Colonic mucosa (tissue), 4 donors: ENCODE measurements around the gene CIB4. TPM values are rescaled to one million over a fixed set of nuclear protein-coding genes. Genes with fewer than 3 reads are reported as not detected.
"Not testable (repeated sequence)": the region's sequence is repeated elsewhere in the genome, so short reads cannot be mapped to it uniquely, and the experiment has no call there.

Experiments
- DNase-seq: peaks from one replicate; pipeline ENCODE4 v3.0.0-alpha.2; 2020
- H3K27ac ChIP-seq: fragments of 200-600 bp; one replicate; pipeline ENCODE4 v1.8.0; 2021
- H3K27me3 ChIP-seq: fragments of 200-600 bp; one replicate; pipeline ENCODE4 v1.8.0; 2021
- H3K36me3 ChIP-seq: fragments of 200-600 bp; one replicate; pipeline ENCODE4 v1.8.0; 2021
- H3K4me1 ChIP-seq: fragments of 200-600 bp; one replicate; pipeline ENCODE4 v1.8.0; 2021; ENCODE audit warnings: mild to moderate bottlenecking
- H3K4me3 ChIP-seq: fragments of 200-600 bp; one replicate; pipeline ENCODE4 v1.8.0; 2021
- H3K9ac ChIP-seq, 2 donors: one replicate each; pipeline ENCODE4 v1.7.0; 2013; ENCODE audit warnings: control low read depth in 2 of 2, low read depth in 2 of 2, low read length in 2 of 2
- H3K9me3 ChIP-seq: fragments of 200-600 bp; one replicate; pipeline ENCODE4 v1.8.0; 2021
- intact Hi-C: fragments of 100-400 bp; cut with DNase I; formaldehyde crosslinking; loops from one replicate; pipeline ENCODE4 v1.14.1; 2022
- total RNA-seq, 2 donors: library from RNA; stranded (reverse); fragmentation: NEBNext Ultra II Directional in 1 of 2; extraction: Animal tissue kit (Norgen Biotek cat#: 25700) in 1 of 2; gene quantifications; one replicate each; pipeline ENCODE4 v1.2.1, GENCODE V29; 2021
- TF ChIP-seq, protein P1 (sequence below): fragments of 200-600 bp; IDR thresholded peaks from one replicate; pipeline ENCODE4 v1.8.0; 2022; ENCODE audit warnings: antibody characterized with exemption, mild to moderate bottlenecking
- donor health status: healthy.
- donor health status: DM: no; HTN: no; CAD: no.
- donor health status: DM: no; HTN: no; CAD: no.

CIB4 gene
- total RNA-seq, 2 donors from 2014 or later = not detected

- no peak for DNase-seq
- H3K4me1 ChIP-seq = no peaks in the 10 kb centered on the region
- H3K27ac ChIP-seq = no peak overlapping the region
- no peak overlapping the region for H3K4me3 ChIP-seq
- H3K9me3 ChIP-seq = no peaks in the 10 kb centered on the region
- intact Hi-C loops = no loop called here
- H3K9ac ChIP-seq = no peak overlapping the region
- H3K27me3 ChIP-seq = no peaks in the 10 kb centered on the region
- TF ChIP-seq, protein P1, sequence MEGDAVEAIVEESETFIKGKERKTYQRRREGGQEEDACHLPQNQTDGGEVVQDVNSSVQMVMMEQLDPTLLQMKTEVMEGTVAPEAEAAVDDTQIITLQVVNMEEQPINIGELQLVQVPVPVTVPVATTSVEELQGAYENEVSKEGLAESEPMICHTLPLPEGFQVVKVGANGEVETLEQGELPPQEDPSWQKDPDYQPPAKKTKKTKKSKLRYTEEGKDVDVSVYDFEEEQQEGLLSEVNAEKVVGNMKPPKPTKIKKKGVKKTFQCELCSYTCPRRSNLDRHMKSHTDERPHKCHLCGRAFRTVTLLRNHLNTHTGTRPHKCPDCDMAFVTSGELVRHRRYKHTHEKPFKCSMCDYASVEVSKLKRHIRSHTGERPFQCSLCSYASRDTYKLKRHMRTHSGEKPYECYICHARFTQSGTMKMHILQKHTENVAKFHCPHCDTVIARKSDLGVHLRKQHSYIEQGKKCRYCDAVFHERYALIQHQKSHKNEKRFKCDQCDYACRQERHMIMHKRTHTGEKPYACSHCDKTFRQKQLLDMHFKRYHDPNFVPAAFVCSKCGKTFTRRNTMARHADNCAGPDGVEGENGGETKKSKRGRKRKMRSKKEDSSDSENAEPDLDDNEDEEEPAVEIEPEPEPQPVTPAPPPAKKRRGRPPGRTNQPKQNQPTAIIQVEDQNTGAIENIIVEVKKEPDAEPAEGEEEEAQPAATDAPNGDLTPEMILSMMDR = no peak
- no peaks in the 10 kb centered on the region for H3K36me3 ChIP-seq
Observed at GRCh38 chr2:26655611-26656195, 14.5 kb upstream of the CIB4 start.

GRCh38 chr2:26655120-26655519, 14.0 kb upstream of the CIB4 start:
- DNase-seq, intact Hi-C loops, H3K9ac ChIP-seq, H3K27me3 ChIP-seq, H3K36me3 ChIP-seq, H3K4me1 ChIP-seq, H3K9me3 ChIP-seq, H3K27ac ChIP-seq, H3K4me3 ChIP-seq: not testable (repeated sequence)

DNA sequence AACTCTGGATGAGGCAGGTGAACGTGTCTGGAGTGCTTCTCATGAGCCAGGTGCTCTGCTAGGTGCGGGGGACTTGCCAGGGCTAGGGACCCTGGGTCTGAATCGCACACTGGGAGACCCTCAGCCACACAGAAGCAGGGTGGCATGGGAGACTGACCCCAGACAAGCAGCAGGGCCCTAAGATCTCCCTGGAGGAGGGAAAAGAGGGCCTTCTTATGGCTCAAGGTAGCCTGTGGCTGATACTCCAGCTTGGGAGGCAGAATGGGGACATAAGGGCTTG, 12.8 kb upstream of the CIB4 start:
- no peak for DNase-seq
- intact Hi-C loops = no loop called here
- TF ChIP-seq, protein P1 = no peak
- H3K9me3 ChIP-seq = no peaks in the 10 kb centered on the region
- H3K9ac ChIP-seq = no peak overlapping the region
- no peak overlapping the region for H3K4me3 ChIP-seq
- H3K4me1 ChIP-seq = no peaks in the 10 kb centered on the region
- H3K36me3 ChIP-seq = no peaks in the 10 kb centered on the region
- H3K27me3 ChIP-seq = no peaks in the 10 kb centered on the region
- no peak overlapping the region for H3K27ac ChIP-seq

DNA sequence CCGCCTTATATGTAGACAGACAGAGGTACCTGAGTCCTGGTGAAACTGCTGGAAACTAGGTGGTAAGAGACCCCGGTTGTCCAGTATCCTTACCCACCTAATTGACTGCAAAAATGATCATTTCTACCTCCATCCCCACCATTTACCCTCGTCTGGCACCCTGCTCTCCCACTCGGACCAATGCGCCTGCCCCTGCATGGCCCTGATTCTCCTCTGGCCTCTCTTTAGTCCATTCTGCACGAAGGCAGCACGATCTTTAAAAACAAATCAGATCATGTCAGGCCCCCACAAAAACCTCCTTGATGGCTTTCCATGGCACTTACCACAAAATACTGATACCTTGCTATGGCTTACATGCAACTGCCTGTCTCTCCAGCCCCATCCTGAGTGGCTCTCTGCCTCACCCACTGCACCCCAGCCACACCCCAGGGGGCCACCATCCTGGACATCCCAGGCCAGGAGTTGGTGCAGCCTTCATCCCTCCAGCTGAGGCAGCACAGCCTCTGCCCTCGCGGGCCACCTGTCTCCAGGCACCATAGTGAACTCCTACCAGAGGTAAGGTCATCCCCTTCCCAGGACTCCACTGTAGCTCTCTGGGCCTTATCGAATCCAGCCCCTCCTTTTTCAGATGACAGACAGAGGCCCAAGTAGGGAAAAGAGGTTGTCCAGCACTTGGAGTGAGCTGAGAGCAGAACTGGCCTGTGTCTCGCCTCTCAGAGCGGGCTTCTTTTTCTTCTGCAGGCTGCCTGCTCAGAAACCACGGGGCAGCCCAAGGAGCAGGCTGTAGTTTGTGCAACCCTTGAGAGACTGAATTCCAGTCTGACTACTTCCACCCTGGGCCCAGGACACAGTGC, 12.3 kb upstream of the CIB4 start:
- Histone ChIP-seq H3K9ac (no peak overlapping the region), H3K27ac (no peak overlapping the region), H3K4me1 (no peaks in the 10 kb centered on the region), H3K4me3 (no peak overlapping the region), H3K36me3 (no peaks in the 10 kb centered on the region), H3K27me3 (no peaks in the 10 kb centered on the region), H3K9me3 (no peaks in the 10 kb centered on the region)
- intact Hi-C loops = no loop called here
- TF ChIP-seq, protein P1 = no peak
- no peak for DNase-seq

DNA sequence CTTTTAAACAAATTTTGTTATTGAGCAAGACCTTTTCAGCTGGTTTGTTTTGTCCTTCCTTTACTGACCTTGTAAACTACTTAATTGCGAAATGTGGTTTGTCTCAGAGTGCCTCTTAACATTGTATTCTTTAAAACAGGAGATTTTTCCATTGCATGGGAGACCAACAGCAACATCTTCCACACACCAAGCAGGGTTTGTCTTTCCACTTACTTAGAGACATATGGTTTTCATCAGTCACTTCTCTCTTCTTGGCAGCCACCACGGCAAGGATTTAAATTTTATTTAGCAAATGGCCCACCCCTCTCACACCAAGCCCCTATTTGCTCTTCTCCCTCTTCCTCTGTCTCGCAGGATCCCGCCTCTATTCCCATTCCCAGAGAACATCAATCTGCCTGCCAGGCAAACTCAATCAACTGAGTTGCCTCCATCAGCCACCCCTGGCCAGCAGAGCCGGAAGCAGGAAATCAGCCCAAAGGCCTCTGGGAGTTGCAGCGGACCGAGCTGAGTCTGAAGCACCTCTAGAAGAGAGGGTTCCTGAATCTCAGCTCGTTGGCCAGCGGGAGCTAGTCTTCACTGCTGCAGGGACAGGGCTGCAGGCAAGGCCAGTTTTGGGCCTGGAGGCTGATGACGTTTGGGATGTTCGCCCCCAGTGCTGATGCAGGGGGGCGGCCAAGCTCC, 11.3 kb upstream of the CIB4 start:
- intact Hi-C loops = no loop called here
- Histone ChIP-seq H3K27me3 (no peaks in the 10 kb centered on the region), H3K36me3 (no peaks in the 10 kb centered on the region), H3K9me3 (no peaks in the 10 kb centered on the region), H3K27ac (peak overlapping the region; percentile 55), H3K9ac (no peak overlapping the region), H3K4me3 (no peak overlapping the region), H3K4me1 (no peaks in the 10 kb centered on the region)
- peak; percentile 26 for DNase-seq
- TF ChIP-seq, protein P1 = no peak

DNA sequence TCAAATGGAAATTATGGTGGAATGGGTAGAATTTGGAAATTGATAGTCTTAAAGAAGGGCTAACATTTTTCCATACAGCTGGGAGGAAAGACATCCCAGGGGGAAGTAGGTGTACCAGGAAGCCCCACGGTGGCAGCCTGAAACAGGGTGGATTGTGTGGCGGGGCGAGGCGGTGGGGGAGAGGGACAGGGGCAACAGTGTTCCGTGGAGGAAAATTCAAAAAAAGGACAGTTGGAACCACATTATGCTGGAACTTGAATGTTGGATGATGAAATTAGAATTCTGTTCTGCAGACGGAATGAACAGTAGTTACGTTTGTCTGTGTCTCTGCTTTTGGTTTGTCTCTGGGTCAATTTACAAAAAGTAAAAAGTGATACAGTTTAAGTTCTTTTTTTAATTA, 10.6 kb upstream of the CIB4 start:
- no peak for DNase-seq
- intact Hi-C loops = no loop called here
- TF ChIP-seq, protein P1 = no peak
- Histone ChIP-seq H3K27ac (no peak overlapping the region), H3K4me1 (no peaks in the 10 kb centered on the region), H3K9me3 (no peaks in the 10 kb centered on the region), H3K9ac (no peak overlapping the region), H3K36me3 (no peaks in the 10 kb centered on the region), H3K4me3 (no peak overlapping the region), H3K27me3 (no peaks in the 10 kb centered on the region)
